Adrenal gland (tissue), 12 donors: Measurements from ENCODE around the gene SPECC1L. TPM values are rescaled to one million over a fixed set of nuclear protein-coding genes. Genes with fewer than 3 reads are reported as not detected.

Experiments used
- DNase-seq, 7 donors: peaks; one replicate each; pipeline ENCODE4 v3.0.0-alpha.2; 2019 to 2020
- H3K27ac ChIP-seq, 5 donors: fragments of 200-600 bp; sonication (generic) in 4 of 5; 1 replicate in 3 of 5; 2 replicates in 2 of 5; pipeline versions ENCODE4 v1.5.1 to v1.8.0; 2016 to 2020; ENCODE audit warnings: mild to moderate bottlenecking in 1 of 5
- H3K27me3 ChIP-seq: fragments of 200-600 bp; 2 replicates; pipeline ENCODE4 v1.8.0; 2021
- H3K36me3 ChIP-seq, 2 donors: fragments of 200-600 bp; replicated peaks in 1 of 2; 1 replicate in 1 of 2; 2 replicates in 1 of 2; pipeline versions ENCODE4 v1.5.1 to v1.8.0; 2018 to 2022
- H3K4me1 ChIP-seq, 2 donors: fragments of 200-600 bp; replicated peaks in 1 of 2; 1 replicate in 1 of 2; 2 replicates in 1 of 2; pipeline versions ENCODE4 v1.5.1 to v1.8.0; 2018 to 2021
- H3K4me3 ChIP-seq, 4 donors: fragments of 200-600 bp; sonication (generic) in 3 of 4; one replicate each; pipeline ENCODE4 v1.5.1; 2016 to 2018
- H3K9me3 ChIP-seq, 3 donors: fragments of 200-600 bp; sonication (generic) in 1 of 3; replicated peaks in 1 of 3; 1 replicate in 2 of 3; 2 replicates in 1 of 3; pipeline versions ENCODE4 v1.5.1 to v1.8.0; 2016 to 2021
- CTCF ChIP-seq, 6 experiments: fragments of 450-650 bp in 4 of 6; fragments of 200-600 bp in 2 of 6; sonication (generic) in 1 of 6; IDR thresholded peaks; 1 replicate in 5 of 6; 2 replicates in 1 of 6; pipeline versions ENCODE4 v1.5.1 to v1.8.0; 2016 to 2021; ENCODE audit warnings: antibody characterized with exemption in 6 of 6, mild to moderate bottlenecking in 2 of 6, moderate library complexity in 1 of 6
- POLR2A ChIP-seq, 2 donors: fragments of 450-650 bp; IDR thresholded peaks; one replicate each; pipeline ENCODE4 v1.6.1; 2017; ENCODE audit warnings: antibody characterized with exemption in 2 of 2, mild to moderate bottlenecking in 2 of 2, moderate library complexity in 1 of 2
- WGBS, 4 donors: extraction: QIAGEN DNeasy Blood & Tissue Kit in 2 of 4; methylation state at CpG; one replicate each; pipeline versions ENCODE4 v1.1.5 to v1.1.7; 2013 to 2017; 5-methylcytosine and 5-hydroxymethylcytosine counted together
- intact Hi-C, 2 donors: fragments of 100-400 bp; cut with DNase I; formaldehyde crosslinking; loops; one replicate each; pipeline versions ENCODE4 v1.14.1 to v1.15.0; 2022 to 2023
- polyA plus RNA-seq, 3 donors: library from polyadenylated mRNA; stranded (reverse); fragments of 200-250 nt in 2 of 3; fragments of 350-450 nt in 1 of 3; fragmentation: Illumina TruSeq in 1 of 3; extraction: RNeasy Lipid Tissue Mini Kit (QIAGEN cat#74804) in 1 of 3; gene quantifications; one replicate each; pipeline ENCODE4 v1.2.3, GENCODE V29; 2013 to 2014
- total RNA-seq, 9 donors: library from RNA; depleted of rRNA in 4 of 9; stranded (reverse); fragments of >200 nt in 4 of 9; fragments of 120-200 nt in 1 of 9; fragmentation: NEBNext Ultra II Directional in 1 of 9; extraction: Animal tissue kit (Norgen Biotek cat#: 25700) in 1 of 9; gene quantifications; one replicate each; pipeline versions ENCODE4 v1.1.0 to v1.2.4, GENCODE V29; 2013 to 2023
- donor health status: healthy with polysubstance abuse.
- donor health status: Bipolar disorder and iron deficiency.
- donor health status: DM: yes; HTN: yes; CAD: no.
- donor health status: DM: no; HTN: no; CAD: no.
- donor health status: DM: no; HTN: no; CAD: no.
- donor health status: DM: yes; HTN: yes; CAD: no.

SPECC1L gene
- total and polyA plus RNA-seq, 12 donors: 7.2 to 121 (median 43.5) TPM

GRCh38 chr22:24392218-24392931 is 121.7 kb downstream of the SPECC1L start:
- no peak for TF ChIP-seq CTCF (IDR thresholded peaks at IDR 0.05)
- no peak for TF ChIP-seq POLR2A (IDR thresholded peaks at IDR 0.05)
- no peaks in the 10 kb centered on the region for H3K27me3 ChIP-seq
- intact Hi-C loops: no loop called here
- 84 to 91% (median 86%) methylated on average over 4 of the region's 4 CpGs for WGBS, 4 donors
- DNase-seq: no peak
- peaks cover 21 to 37% of the 10 kb centered on the region in 2 donors for H3K4me1 ChIP-seq
- H3K36me3 ChIP-seq: peaks cover 0 to 14% of the 10 kb centered on the region in 2 donors
- no peak overlapping the region for H3K4me3 ChIP-seq
- H3K9me3 ChIP-seq: no peaks in the 10 kb centered on the region
- H3K27ac ChIP-seq: peak overlapping the region in 2 of 5 donors; percentile 69 to 88

GRCh38 chr22:24393012-24393559 is 122.5 kb downstream of the SPECC1L start:
- Histone ChIP-seq H3K4me1 (peaks cover 24 to 41% of the 10 kb centered on the region in 2 donors), H3K27me3 (no peaks in the 10 kb centered on the region), H3K4me3 (no peak overlapping the region), H3K9me3 (no peaks in the 10 kb centered on the region), H3K27ac (peak overlapping the region in 2 of 5 donors; percentile 69 to 88), H3K36me3 (peaks cover 0 to 14% of the 10 kb centered on the region in 2 donors)
- WGBS, 4 donors: 96 to 100% (median 97%) methylated on average over 2 of the region's 2 CpGs
- intact Hi-C loops: no loop called here
- TF ChIP-seq POLR2A (IDR thresholded peaks at IDR 0.05) (no peak), CTCF (IDR thresholded peaks at IDR 0.05) (no peak)
- no peak for DNase-seq

GRCh38 chr22:24393848-24394247 is 123.2 kb downstream of the SPECC1L start:
- peaks cover 31 to 48% of the 10 kb centered on the region in 2 donors for H3K4me1 ChIP-seq
- no peak overlapping the region for H3K4me3 ChIP-seq
- WGBS, 4 donors: 82 to 89% (median 87%) methylated on average over 3 of the region's 3 CpGs
- no peaks in the 10 kb centered on the region for H3K9me3 ChIP-seq
- TF ChIP-seq CTCF (IDR thresholded peaks at IDR 0.05): no peak
- no peak for TF ChIP-seq POLR2A (IDR thresholded peaks at IDR 0.05)
- no peaks in the 10 kb centered on the region for H3K27me3 ChIP-seq
- H3K27ac ChIP-seq: no peak overlapping the region
- intact Hi-C loops: no loop called here
- DNase-seq: no peak
- H3K36me3 ChIP-seq: peaks cover 0 to 14% of the 10 kb centered on the region in 2 donors

DNA sequence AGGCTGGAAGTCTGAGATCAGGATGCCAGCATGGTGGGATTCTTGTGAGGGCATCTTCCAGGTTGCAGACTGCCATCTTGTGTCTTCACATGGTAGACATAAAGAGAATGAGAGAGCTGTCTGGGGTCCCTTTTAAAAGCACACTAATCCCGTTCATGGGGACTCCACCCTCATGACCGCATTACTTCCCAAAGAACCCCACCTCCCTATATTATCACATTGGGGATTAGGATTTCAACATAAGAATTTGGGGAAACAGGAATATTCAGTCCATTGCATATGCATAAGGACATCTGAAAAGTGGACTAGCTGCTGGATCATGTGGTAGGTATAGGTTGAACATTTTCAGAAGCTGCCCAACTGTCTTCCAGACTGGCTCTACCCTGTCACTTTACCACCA is 123.6 kb downstream of the SPECC1L start:
- intact Hi-C loops: no loop called here
- WGBS, 4 donors: 89 to 100% (median 99%) methylated on average over 1 to 2 of the region's 2 CpGs
- Histone ChIP-seq H3K4me3 (no peak overlapping the region), H3K36me3 (peaks cover 0 to 14% of the 10 kb centered on the region in 2 donors), H3K9me3 (no peaks in the 10 kb centered on the region), H3K4me1 (peaks cover 31 to 48% of the 10 kb centered on the region in 2 donors), H3K27me3 (no peaks in the 10 kb centered on the region), H3K27ac (no peak overlapping the region)
- DNase-seq: no peak
- TF ChIP-seq POLR2A (IDR thresholded peaks at IDR 0.05): no peak
- no peak for TF ChIP-seq CTCF (IDR thresholded peaks at IDR 0.05)
